ENCODE results near the gene RBMS3.

RBMS3 gene

DNA sequence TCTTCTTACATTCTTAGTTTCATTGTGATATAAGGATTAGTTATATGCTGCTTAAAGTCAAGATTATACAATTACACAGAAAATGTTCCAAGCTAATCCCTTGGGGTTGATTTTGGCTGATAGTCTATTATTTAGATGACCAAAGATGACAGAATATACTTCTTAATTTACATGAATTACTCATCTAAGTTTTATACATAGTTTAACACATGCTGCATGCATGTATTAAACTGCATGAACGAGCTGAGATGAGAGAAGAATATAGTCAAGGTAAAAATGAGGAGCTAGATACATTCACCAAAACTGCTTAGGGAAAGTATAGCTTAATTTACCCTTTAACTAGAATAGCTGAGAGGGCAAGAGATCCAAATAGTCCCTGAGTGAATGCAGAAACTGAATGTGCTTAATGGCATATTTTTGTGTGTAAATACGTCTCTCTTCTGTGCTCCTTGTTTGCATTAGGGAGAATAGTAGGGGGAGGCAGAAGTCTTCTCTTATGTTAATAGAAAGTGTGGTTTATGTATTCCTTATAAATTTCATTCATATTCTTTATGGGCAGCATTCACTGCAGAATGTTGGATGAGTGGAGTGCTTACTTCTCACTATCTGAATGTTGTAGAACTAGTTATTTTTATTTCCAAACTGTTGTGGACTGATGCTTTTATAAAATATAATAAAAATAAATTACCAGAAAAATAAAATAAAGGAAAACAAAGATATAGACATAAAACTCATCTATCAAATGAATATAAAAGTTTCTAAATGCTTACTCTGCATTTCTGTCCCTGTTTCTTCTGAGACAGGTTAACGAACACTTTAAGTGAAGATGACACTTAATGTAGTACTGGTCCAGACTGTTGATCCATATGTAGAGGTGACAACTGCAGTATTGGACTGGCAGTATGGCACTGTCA is 327.8 kb downstream of the RBMS3 start:
- no peak for DNase-seq (ENCODE audit: low spot score)
- in situ Hi-C loops (cut with MboI; ENCODE audit: low pct_unique_long_range_greater_than_20kb, low sequenced_read_pairs, unreplicated experiment): no loop called here
- TF ChIP-seq, protein P1, sequence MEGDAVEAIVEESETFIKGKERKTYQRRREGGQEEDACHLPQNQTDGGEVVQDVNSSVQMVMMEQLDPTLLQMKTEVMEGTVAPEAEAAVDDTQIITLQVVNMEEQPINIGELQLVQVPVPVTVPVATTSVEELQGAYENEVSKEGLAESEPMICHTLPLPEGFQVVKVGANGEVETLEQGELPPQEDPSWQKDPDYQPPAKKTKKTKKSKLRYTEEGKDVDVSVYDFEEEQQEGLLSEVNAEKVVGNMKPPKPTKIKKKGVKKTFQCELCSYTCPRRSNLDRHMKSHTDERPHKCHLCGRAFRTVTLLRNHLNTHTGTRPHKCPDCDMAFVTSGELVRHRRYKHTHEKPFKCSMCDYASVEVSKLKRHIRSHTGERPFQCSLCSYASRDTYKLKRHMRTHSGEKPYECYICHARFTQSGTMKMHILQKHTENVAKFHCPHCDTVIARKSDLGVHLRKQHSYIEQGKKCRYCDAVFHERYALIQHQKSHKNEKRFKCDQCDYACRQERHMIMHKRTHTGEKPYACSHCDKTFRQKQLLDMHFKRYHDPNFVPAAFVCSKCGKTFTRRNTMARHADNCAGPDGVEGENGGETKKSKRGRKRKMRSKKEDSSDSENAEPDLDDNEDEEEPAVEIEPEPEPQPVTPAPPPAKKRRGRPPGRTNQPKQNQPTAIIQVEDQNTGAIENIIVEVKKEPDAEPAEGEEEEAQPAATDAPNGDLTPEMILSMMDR (IDR thresholded peaks at IDR 0.05; ENCODE audit: extremely low read depth, insufficient read depth, missing control alignments): no peak

DNA sequence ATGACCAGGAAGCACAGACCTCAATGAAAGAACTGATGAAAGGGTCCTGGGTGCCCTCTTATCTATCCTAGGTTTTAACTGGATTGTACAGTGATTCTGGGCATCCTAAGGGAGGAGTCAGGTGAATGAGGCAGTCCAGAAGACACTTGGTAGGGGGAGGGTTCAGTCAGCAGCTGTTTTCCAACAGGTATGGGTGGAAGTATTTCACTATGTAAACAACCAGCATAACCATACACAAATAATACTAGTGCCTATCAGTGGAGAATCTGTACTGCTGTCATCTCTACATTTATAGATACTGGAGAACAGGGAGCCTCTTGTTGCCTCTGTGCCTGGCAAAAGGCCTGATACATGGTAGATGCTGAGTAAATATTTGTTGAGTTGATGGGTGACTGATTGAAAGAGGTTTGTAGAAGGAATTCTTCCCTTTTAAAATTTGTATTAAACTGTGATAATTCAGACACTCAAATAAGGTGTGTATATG is 328.5 kb downstream of the RBMS3 start:
- in situ Hi-C loops (cut with MboI; ENCODE audit: low pct_unique_long_range_greater_than_20kb, low sequenced_read_pairs, unreplicated experiment): no loop called here
- TF ChIP-seq, protein P1 (IDR thresholded peaks at IDR 0.05; ENCODE audit: extremely low read depth, insufficient read depth, missing control alignments): no peak
- DNase-seq (ENCODE audit: low spot score): no peak

DNA sequence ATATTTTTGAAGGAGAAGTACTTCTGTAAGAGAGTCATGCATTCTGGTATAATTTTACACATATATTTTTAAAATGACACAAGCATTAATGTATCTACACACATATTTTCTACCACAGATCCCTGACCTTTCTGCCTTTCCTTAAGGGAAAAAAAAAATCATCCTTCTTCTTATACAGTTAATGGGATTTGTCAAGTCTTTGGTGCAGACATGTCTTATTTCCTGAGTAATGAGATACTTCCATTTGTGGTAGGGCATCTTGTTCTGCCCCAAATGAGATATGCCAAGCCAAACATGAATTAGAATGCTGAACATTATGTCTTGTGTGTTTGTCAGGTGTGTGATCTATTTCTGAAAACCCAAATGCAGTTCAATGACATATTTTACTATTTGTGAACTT is 329.9 kb downstream of the RBMS3 start:
- TF ChIP-seq, protein P1 (IDR thresholded peaks at IDR 0.05; ENCODE audit: extremely low read depth, insufficient read depth, missing control alignments): no peak
- DNase-seq (ENCODE audit: low spot score): no peak
- in situ Hi-C loops (cut with MboI; ENCODE audit: low pct_unique_long_range_greater_than_20kb, low sequenced_read_pairs, unreplicated experiment): no loop called here

DNA sequence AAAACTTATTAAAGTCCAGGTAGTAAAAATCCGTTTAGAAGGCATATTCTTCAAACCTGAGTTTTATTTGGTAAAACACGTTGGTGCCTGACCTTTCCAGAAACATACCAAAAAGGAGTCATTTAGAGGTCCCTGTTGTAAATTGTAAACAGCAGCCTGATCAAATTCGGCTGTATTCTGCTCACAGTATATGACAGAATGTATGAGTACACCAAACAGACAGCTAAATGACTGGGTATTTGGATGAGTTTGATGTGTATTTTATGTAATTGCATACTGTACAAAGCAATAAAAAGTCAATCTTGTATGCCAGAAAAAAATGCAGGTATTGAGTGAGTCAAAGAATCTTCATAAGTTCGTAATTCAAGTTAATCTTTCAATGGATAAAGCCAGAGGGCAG is 330.4 kb downstream of the RBMS3 start:
- DNase-seq (ENCODE audit: low spot score): no peak
- in situ Hi-C loops (cut with MboI; ENCODE audit: low pct_unique_long_range_greater_than_20kb, low sequenced_read_pairs, unreplicated experiment): no loop called here
- TF ChIP-seq, protein P1 (IDR thresholded peaks at IDR 0.05; ENCODE audit: extremely low read depth, insufficient read depth, missing control alignments): no peak

DNA sequence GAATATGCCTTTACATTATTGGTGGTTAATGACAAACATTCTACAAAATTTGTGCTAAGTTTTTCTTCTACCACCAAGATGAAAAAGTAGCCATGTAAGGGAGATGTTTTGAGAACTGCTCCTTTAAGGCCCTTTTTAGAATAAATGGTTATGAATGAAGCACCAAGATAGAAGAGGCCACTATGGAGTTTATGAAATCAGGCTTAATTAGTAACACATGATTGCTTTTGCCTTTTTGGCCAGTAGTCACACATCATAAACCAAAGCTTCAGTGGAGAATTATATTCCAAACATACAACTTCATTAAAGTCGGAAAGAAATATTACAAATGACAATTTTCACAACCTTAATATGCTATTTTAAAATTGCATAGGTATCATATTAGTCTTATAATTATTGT is 331.7 kb downstream of the RBMS3 start:
- TF ChIP-seq, protein P1 (IDR thresholded peaks at IDR 0.05; ENCODE audit: extremely low read depth, insufficient read depth, missing control alignments): no peak
- in situ Hi-C loops (cut with MboI; ENCODE audit: low pct_unique_long_range_greater_than_20kb, low sequenced_read_pairs, unreplicated experiment): no loop called here
- DNase-seq (ENCODE audit: low spot score): no peak

DNA sequence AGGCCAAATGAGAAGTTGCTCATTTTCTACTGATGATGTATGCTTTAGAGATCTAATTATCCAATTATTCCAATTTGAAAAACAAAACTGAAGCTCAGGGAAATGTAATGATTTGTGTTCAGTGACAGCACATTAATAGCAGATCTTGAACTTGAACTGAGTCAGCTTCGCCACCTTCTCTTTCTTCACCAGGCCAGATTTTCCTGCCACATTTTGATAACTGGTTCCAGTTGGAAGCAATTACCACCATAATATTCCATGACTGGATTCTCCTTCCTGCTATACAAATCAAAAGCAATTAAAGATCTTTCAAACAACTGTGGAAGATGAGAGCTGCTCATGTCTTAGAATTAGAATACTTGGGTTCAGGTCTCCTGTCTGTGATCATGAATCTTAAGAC is 334.1 kb downstream of the RBMS3 start:
- TF ChIP-seq, protein P1 (IDR thresholded peaks at IDR 0.05; ENCODE audit: extremely low read depth, insufficient read depth, missing control alignments): no peak
- no peak for DNase-seq (ENCODE audit: low spot score)
- in situ Hi-C loops (cut with MboI; ENCODE audit: low pct_unique_long_range_greater_than_20kb, low sequenced_read_pairs, unreplicated experiment): no loop called here
